ENCODE results near the gene CLIC5.

DNA sequence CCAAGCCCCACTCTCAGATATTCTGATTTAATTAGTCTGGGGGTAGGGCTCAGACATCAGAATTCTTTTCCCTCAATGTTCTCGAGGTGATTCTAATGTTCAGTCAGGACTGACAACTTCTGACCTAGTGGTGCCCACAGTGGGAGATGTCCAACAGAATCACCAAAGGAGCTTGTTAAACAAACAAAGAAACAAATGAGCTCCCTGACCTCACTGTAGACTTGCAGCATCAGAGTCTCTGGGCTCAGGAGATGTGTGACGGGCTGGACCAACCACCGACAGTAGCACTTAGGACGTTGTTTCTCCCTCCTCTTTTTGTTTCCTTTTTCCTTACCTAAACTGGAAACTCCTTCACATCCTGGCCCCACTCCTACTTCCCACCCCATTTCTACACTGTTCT is 49.3 kb downstream of the CLIC5 start:
- TF ChIP-seq, protein P1, sequence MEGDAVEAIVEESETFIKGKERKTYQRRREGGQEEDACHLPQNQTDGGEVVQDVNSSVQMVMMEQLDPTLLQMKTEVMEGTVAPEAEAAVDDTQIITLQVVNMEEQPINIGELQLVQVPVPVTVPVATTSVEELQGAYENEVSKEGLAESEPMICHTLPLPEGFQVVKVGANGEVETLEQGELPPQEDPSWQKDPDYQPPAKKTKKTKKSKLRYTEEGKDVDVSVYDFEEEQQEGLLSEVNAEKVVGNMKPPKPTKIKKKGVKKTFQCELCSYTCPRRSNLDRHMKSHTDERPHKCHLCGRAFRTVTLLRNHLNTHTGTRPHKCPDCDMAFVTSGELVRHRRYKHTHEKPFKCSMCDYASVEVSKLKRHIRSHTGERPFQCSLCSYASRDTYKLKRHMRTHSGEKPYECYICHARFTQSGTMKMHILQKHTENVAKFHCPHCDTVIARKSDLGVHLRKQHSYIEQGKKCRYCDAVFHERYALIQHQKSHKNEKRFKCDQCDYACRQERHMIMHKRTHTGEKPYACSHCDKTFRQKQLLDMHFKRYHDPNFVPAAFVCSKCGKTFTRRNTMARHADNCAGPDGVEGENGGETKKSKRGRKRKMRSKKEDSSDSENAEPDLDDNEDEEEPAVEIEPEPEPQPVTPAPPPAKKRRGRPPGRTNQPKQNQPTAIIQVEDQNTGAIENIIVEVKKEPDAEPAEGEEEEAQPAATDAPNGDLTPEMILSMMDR (IDR thresholded peaks at IDR 0.05; ENCODE audit: poor library complexity, severe bottlenecking), result no peak
- TF ChIP-seq SMC3 (conservative IDR thresholded peaks at IDR 0.05; ENCODE audit: poor library complexity) (no peak), MXI1 (conservative IDR thresholded peaks at IDR 0.05; ENCODE audit: poor library complexity, severe bottlenecking) (no peak), TAF1 (IDR thresholded peaks at IDR 0.05; ENCODE audit: low read depth) (no peak), EZH2 (IDR thresholded peaks at IDR 0.05; ENCODE audit: borderline replicate concordance, insufficient read depth, low read length, poor library complexity, severe bottlenecking) (no peak)
